ENCODE data around the gene ADCY1. TPM values are rescaled to one million over a fixed set of nuclear protein-coding genes. Genes with fewer than 3 reads are reported as not detected.

Gene ADCY1
- total and polyA plus RNA-seq, 2 donors from 2014 or later, result 2.9 to 3.7 TPM

DNA sequence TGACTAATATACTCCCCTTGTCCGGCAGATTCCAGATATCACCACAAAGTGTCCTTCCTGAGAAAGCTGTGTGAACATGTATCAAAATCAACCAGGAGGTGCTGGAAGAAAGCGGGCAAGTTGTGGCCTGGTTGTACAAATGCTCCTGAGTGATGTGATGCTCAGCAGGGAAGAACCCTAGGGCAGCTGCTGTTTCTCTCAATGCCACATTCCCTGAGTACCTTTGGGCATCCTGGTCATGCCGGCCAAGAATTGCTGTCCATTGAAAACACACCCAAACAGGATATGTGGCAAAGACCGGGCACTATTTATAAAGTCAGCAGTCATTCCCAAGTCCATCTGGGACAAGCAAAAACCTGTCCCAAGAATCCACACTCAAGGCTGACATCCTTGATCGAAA lies 7.8 kb upstream of the ADCY1 start:
- no peak overlapping the region for H3K9ac ChIP-seq (ENCODE audit: low read length in 3 of 3)
- no peaks in the 10 kb centered on the region for H3K4me1 ChIP-seq (ENCODE audit: control insufficient read depth in 2 of 3, insufficient read depth in 2 of 3, low read depth in 1 of 3, low read length in 3 of 3)
- H3K9me3 ChIP-seq (ENCODE audit: control insufficient read depth in 2 of 3, insufficient read depth in 1 of 3, low read length in 3 of 3), result no peaks in the 10 kb centered on the region
- intact Hi-C loops (cut with DNase I), result no loop called here
- H3K36me3 ChIP-seq (ENCODE audit: control insufficient read depth in 2 of 3, insufficient read depth in 3 of 3, low read length in 3 of 3), result no peaks in the 10 kb centered on the region
- FAIRE-seq (no peak), DNase-seq (no peak)
- H3K4me3 ChIP-seq (ENCODE audit: low read length in 3 of 3), result no peak overlapping the region
- H3K27me3 ChIP-seq (ENCODE audit: control insufficient read depth, insufficient read depth, low read length), result no peaks in the 10 kb centered on the region
- H3K27ac ChIP-seq (ENCODE audit: low read depth in 2 of 2, low read length in 2 of 2), result no peak overlapping the region
- TF ChIP-seq, protein P1, sequence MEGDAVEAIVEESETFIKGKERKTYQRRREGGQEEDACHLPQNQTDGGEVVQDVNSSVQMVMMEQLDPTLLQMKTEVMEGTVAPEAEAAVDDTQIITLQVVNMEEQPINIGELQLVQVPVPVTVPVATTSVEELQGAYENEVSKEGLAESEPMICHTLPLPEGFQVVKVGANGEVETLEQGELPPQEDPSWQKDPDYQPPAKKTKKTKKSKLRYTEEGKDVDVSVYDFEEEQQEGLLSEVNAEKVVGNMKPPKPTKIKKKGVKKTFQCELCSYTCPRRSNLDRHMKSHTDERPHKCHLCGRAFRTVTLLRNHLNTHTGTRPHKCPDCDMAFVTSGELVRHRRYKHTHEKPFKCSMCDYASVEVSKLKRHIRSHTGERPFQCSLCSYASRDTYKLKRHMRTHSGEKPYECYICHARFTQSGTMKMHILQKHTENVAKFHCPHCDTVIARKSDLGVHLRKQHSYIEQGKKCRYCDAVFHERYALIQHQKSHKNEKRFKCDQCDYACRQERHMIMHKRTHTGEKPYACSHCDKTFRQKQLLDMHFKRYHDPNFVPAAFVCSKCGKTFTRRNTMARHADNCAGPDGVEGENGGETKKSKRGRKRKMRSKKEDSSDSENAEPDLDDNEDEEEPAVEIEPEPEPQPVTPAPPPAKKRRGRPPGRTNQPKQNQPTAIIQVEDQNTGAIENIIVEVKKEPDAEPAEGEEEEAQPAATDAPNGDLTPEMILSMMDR (IDR thresholded peaks at IDR 0.05; ENCODE audit: borderline replicate concordance, extremely low read depth, insufficient read depth), result no peak

DNA sequence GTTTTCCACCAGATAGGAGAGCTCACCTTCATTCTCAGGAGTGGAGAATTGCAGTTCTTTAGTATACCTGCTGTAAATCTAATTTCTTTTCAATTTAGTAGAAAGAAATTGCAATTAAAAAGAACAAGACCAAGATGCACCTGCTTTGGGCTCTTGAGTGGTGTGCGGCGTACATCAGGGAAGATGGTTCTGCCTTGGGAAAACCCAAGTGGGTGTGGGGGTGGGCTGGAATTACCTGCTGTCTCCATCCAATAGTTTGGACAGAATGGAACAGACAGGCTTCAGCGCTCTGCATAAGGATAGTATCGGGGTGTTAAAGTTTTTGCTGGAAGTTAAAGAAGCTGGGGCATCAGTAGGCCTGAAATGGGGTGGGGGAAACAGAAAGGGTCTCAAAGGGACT lies 7.2 kb upstream of the ADCY1 start:
- H3K9me3 ChIP-seq (ENCODE audit: control insufficient read depth in 2 of 3, insufficient read depth in 1 of 3, low read length in 3 of 3), result no peaks in the 10 kb centered on the region

DNA sequence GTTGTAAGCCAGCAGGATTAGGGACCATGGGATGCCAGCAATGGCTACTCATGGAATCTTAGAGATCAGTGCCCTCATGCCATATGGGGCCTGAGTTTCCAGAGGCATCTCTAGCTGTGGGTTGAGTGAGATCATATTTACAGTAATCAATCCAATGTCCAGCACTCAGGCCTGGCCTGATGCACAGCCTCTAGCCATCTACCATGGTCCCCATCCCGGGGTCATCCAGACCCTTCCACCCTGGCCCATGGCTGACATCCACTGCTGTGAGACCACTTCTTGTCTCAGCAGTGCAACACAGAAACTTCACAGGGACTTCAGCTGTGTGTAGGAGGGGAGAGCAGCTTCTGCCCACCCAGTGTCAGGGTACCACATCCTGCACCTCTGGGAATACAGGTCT lies 6.5 kb upstream of the ADCY1 start:
- TF ChIP-seq, protein P1 (IDR thresholded peaks at IDR 0.05; ENCODE audit: borderline replicate concordance, extremely low read depth, insufficient read depth), result no peak
- Histone ChIP-seq H3K27ac (ENCODE audit: low read depth in 2 of 2, low read length in 2 of 2) (no peak overlapping the region), H3K4me3 (ENCODE audit: low read length in 3 of 3) (no peak overlapping the region), H3K4me1 (ENCODE audit: control insufficient read depth in 2 of 3, insufficient read depth in 2 of 3, low read depth in 1 of 3, low read length in 3 of 3) (no peaks in the 10 kb centered on the region), H3K27me3 (ENCODE audit: control insufficient read depth, insufficient read depth, low read length) (no peaks in the 10 kb centered on the region), H3K9ac (ENCODE audit: low read length in 3 of 3) (no peak overlapping the region), H3K36me3 (ENCODE audit: control insufficient read depth in 2 of 3, insufficient read depth in 3 of 3, low read length in 3 of 3) (no peaks in the 10 kb centered on the region), H3K9me3 (ENCODE audit: control insufficient read depth in 2 of 3, insufficient read depth in 1 of 3, low read length in 3 of 3) (no peaks in the 10 kb centered on the region)
- DNase-seq, result no peak
- no peak for FAIRE-seq
- intact Hi-C loops (cut with DNase I), result no loop called here

More for the DNA sequence above, 7.2 kb upstream of the ADCY1 start:
- Histone ChIP-seq H3K27ac (ENCODE audit: low read depth in 2 of 2, low read length in 2 of 2) (no peak overlapping the region), H3K27me3 (ENCODE audit: control insufficient read depth, insufficient read depth, low read length) (no peaks in the 10 kb centered on the region), H3K4me3 (ENCODE audit: low read length in 3 of 3) (no peak overlapping the region), H3K9ac (ENCODE audit: low read length in 3 of 3) (no peak overlapping the region), H3K36me3 (ENCODE audit: control insufficient read depth in 2 of 3, insufficient read depth in 3 of 3, low read length in 3 of 3) (no peaks in the 10 kb centered on the region), H3K4me1 (ENCODE audit: control insufficient read depth in 2 of 3, insufficient read depth in 2 of 3, low read depth in 1 of 3, low read length in 3 of 3) (no peaks in the 10 kb centered on the region)
- FAIRE-seq, result no peak
- no peak for DNase-seq
- TF ChIP-seq, protein P1 (IDR thresholded peaks at IDR 0.05; ENCODE audit: borderline replicate concordance, extremely low read depth, insufficient read depth), result no peak
- intact Hi-C loops (cut with DNase I), result no loop called here
